ENCODE measurements around the gene HLA-DRB5. TPM values are rescaled to one million over a fixed set of nuclear protein-coding genes. Genes with fewer than 3 reads are reported as not detected.
A peak's percentile ranks its signal among the peaks of the same experiment; 100 is the strongest.
"Not testable (repeated sequence)": the region's sequence is repeated elsewhere in the genome, so short reads cannot be mapped to it uniquely, and the experiment has no call there.

Gene HLA-DRB5
- 10 to 100 TPM in 1 of 2 donors, 1 to 10 TPM in 1; 1.7 to 28.4 TPM for total RNA-seq

- Histone ChIP-seq H3K9me3 (no peaks in the 10 kb centered on the region), H3K27ac (peak within 1 kb of the TSS in 1 of 2 donors; percentile 39), H3K27me3 (no peaks in the 10 kb centered on the region), H3K36me3 (no peaks in the 10 kb centered on the region), H3K4me3 (peak within 1 kb of the TSS in 1 of 2 donors; percentile 27), H3K4me1 (no peaks in the 10 kb centered on the region)
- TF ChIP-seq, protein P1, sequence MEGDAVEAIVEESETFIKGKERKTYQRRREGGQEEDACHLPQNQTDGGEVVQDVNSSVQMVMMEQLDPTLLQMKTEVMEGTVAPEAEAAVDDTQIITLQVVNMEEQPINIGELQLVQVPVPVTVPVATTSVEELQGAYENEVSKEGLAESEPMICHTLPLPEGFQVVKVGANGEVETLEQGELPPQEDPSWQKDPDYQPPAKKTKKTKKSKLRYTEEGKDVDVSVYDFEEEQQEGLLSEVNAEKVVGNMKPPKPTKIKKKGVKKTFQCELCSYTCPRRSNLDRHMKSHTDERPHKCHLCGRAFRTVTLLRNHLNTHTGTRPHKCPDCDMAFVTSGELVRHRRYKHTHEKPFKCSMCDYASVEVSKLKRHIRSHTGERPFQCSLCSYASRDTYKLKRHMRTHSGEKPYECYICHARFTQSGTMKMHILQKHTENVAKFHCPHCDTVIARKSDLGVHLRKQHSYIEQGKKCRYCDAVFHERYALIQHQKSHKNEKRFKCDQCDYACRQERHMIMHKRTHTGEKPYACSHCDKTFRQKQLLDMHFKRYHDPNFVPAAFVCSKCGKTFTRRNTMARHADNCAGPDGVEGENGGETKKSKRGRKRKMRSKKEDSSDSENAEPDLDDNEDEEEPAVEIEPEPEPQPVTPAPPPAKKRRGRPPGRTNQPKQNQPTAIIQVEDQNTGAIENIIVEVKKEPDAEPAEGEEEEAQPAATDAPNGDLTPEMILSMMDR (IDR thresholded peaks at IDR 0.05), result no peak
- DNase-seq (ENCODE audit: low spot score), result no peak
Observed at GRCh38 chr6:32529697-32530430, at the start of gene HLA-DRB5. TSS of gene HLA-DRB5 (minus strand) at chr6:32530287. CDS start at chr6:32530224, 63 bp downstream.

- no peak for DNase-seq (ENCODE audit: low spot score)
- TF ChIP-seq, protein P1 (IDR thresholded peaks at IDR 0.05), result no peak
- H3K4me3 ChIP-seq, result no peak overlapping the region
- no peaks in the 10 kb centered on the region for H3K36me3 ChIP-seq
- H3K4me1 ChIP-seq, result no peaks in the 10 kb centered on the region
- H3K27ac ChIP-seq, result no peak overlapping the region
- H3K9me3 ChIP-seq, result no peaks in the 10 kb centered on the region
- H3K27me3 ChIP-seq, result no peaks in the 10 kb centered on the region
Observed at GRCh38 chr6:32578962-32579361, 48.9 kb upstream of the HLA-DRB5 start.

DNA sequence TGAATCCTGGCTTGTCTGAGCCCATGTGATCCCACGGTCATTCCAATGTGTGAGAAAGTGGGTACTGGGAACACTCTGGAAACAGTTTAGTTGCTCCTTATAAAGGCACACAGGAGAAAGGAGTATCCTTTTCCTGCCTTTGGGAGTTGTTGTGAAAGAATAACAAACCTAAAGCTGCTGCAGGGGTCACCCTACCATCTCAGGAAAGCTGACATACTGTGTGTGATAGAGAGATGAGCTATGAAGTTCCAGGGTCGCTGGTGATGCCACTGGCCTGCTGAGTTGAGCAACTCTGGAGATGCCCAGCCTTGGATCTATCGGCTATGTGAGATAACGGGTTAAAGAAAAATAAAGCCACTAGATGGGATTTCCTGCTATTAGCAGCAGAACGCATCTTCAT, 47.4 kb upstream of the HLA-DRB5 start:
- H3K27me3 ChIP-seq; H3K27ac ChIP-seq; H3K9me3 ChIP-seq; DNase-seq (ENCODE audit: low spot score); H3K36me3 ChIP-seq; H3K4me3 ChIP-seq; H3K4me1 ChIP-seq: not testable (repeated sequence)

GRCh38 chr6:32576250-32576649, 46.2 kb upstream of the HLA-DRB5 start:
- no peaks in the 10 kb centered on the region for H3K36me3 ChIP-seq
- no peak for DNase-seq (ENCODE audit: low spot score)
- H3K4me1 ChIP-seq, result no peaks in the 10 kb centered on the region
- TF ChIP-seq, protein P1 (IDR thresholded peaks at IDR 0.05), result no peak
- no peak overlapping the region for H3K4me3 ChIP-seq
- H3K9me3 ChIP-seq, result no peaks in the 10 kb centered on the region
- no peak overlapping the region for H3K27ac ChIP-seq
- no peaks in the 10 kb centered on the region for H3K27me3 ChIP-seq

- Histone ChIP-seq H3K36me3 (no peaks in the 10 kb centered on the region), H3K27ac (no peak overlapping the region), H3K9me3 (no peaks in the 10 kb centered on the region), H3K27me3 (no peaks in the 10 kb centered on the region), H3K4me1 (no peaks in the 10 kb centered on the region), H3K4me3 (no peak overlapping the region)
- DNase-seq (ENCODE audit: low spot score), result no peak
- TF ChIP-seq, protein P1 (IDR thresholded peaks at IDR 0.05), result no peak
Observed at GRCh38 chr6:32570363-32570905, 40.3 kb upstream of the HLA-DRB5 start.

GRCh38 chr6:32568561-32568960, 38.5 kb upstream of the HLA-DRB5 start:
- no peaks in the 10 kb centered on the region for H3K27me3 ChIP-seq
- DNase-seq (ENCODE audit: low spot score), result no peak
- H3K4me1 ChIP-seq, result no peaks in the 10 kb centered on the region
- TF ChIP-seq, protein P1 (IDR thresholded peaks at IDR 0.05), result no peak
- H3K27ac ChIP-seq, result no peak overlapping the region
- no peak overlapping the region for H3K4me3 ChIP-seq
- H3K36me3 ChIP-seq, result no peaks in the 10 kb centered on the region
- no peaks in the 10 kb centered on the region for H3K9me3 ChIP-seq
